Esophagus muscularis mucosa (tissue), 2 donors: Measurements from ENCODE around the gene IWS1.

ENCODE experiments used
- POLR2A ChIP-seq: fragments of 450-650 bp; IDR thresholded peaks from one replicate; pipeline ENCODE4 v1.6.1; 2017; ENCODE audit warnings: antibody characterized with exemption, moderate library complexity, mild to moderate bottlenecking, low read depth
- POLR2AphosphoS5 ChIP-seq, 2 donors: sonication (generic); formaldehyde crosslinking; IDR thresholded peaks; one replicate each; pipeline ENCODE4 v1.6.1; 2017; ENCODE audit warnings: antibody characterized with exemption in 2 of 2

GRCh38 chr2:127527001-127527804 lies 914 bp upstream of the IWS1 start:
- TF ChIP-seq POLR2A (no peak), POLR2AphosphoS5 (IDR thresholded peaks at IDR 0.05) (no peak)
